Measurements from ENCODE around the gene RAB33B.

The RAB33B gene

DNA sequence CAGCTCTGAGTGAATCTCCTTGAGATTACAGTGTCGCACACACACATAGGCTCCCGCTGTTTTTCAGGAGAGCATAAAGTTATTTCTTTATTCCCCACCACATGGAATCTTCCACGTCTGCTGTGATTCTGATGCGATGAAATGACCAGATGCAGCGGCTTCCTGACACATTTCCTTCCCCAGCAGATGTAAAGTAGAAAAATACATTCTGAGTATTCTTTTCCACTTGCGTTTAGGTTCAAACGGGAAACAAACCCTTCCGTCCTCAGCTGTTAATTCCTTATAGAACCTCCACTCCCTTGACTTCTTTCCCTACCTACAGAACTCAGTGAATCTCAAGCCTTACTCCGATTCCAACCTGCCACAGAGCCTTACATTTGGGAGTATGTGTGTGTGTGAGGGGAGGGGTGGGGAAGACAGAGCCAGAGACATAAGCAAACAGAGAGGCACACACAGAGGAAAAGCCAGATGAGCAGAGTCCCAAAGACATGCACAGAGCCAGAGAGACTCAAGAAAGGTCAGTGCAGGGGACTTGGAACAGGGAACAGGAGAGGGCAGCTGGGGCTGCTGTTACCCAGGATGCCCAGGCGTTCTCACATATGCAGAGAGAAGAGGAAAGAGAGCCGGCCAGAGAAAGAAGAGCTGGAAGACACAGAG, 54.8 kb downstream of the RAB33B start:
- DNase-seq (ENCODE audit: low read depth) = no peak

GRCh38 chr4:139509727-139510410, 55.9 kb downstream of the RAB33B start:
- DNase-seq (ENCODE audit: low read depth) = no peak

GRCh38 chr4:139511320-139511719, 57.4 kb downstream of the RAB33B start:
- no peak for DNase-seq (ENCODE audit: low read depth)

GRCh38 chr4:139514382-139515059, 60.6 kb downstream of the RAB33B start:
- no peak for DNase-seq (ENCODE audit: low read depth)

DNA sequence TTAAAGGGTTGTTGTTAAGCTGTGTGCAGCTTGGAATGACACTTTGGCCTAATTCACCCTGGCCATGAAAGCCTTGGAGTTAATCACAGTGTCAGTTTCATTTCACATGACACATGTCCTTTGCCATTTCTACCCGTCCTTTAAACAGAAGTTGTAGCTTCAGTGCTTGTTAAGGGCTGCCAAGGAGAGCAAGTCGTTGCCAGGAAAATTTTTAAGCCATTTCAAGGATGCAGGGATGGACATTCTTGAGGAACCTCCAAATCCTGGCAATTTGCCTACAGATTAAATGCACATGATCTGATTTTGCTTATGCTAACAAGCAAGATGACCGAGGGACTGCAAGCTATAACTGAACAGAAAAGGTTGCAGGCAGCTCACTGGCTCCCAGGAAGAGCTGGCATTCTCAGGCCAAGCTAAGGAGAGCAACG, 61.6 kb downstream of the RAB33B start:
- DNase-seq (ENCODE audit: low read depth) = no peak

DNA sequence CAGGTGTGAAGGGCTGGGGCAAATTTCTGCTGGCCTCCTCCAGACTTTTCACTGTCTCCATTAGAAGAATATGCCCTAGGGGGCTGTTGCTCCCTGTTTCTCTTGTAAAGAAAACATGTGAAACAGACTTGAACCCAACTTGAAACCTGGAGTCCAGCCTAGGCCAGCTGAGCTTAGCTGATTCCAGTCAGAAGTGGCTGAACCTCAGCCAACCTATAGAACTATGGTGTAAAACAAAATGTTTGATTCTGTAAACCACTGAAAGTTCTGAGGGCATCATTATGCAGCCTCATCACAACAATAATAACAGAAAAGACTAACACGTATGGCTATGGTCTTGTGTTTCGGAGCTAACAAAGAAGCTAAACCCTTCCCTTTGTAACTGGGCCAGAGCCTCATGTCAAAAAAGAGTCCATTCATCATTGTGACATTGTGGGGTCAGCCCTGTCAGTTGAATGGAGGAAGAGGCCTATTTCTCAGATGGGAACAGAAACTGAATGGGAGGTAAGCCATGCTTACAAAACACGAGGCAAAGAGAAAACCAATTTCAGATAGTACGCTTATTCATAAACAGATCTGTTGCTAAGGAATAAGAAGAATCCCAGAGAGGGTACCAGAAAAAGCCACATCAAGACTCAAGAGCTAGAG, 68.0 kb downstream of the RAB33B start:
- DNase-seq (ENCODE audit: low read depth) = no peak

GRCh38 chr4:139522457-139522856, 68.5 kb downstream of the RAB33B start:
- DNase-seq (ENCODE audit: low read depth) = no peak

GRCh38 chr4:139523076-139523475, 69.2 kb downstream of the RAB33B start:
- DNase-seq (ENCODE audit: low read depth) = no peak

- no peak for DNase-seq (ENCODE audit: low read depth)
Observed at GRCh38 chr4:139524062-139524631, 70.2 kb downstream of the RAB33B start.

DNA sequence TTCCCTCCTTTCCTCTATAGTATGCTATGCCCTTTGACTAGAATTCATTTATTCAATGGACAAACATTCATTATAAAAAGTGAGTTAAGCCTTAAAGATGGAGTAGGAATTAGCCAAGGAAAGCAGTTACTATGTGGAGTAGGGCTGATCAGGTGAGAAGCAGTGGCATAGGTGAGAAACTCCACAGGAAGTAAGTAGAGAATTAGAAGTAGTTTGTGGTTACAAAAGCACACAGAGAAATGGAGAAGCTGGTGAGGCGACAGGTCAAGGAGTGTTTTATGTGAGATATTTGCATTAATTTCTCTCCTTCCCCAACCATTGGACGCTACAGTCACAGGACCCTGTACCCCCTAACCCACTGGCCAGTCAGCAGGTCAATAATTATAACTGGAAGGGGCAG, 71.5 kb downstream of the RAB33B start:
- no peak for DNase-seq (ENCODE audit: low read depth)

All from stromal cell of bone marrow (primary cell).